Measurements from ENCODE around the gene MYDGF.

Gene MYDGF

GRCh38 chr19:4662812-4663211 lies 7.3 kb downstream of the MYDGF start:
- TF ChIP-seq, protein P1, sequence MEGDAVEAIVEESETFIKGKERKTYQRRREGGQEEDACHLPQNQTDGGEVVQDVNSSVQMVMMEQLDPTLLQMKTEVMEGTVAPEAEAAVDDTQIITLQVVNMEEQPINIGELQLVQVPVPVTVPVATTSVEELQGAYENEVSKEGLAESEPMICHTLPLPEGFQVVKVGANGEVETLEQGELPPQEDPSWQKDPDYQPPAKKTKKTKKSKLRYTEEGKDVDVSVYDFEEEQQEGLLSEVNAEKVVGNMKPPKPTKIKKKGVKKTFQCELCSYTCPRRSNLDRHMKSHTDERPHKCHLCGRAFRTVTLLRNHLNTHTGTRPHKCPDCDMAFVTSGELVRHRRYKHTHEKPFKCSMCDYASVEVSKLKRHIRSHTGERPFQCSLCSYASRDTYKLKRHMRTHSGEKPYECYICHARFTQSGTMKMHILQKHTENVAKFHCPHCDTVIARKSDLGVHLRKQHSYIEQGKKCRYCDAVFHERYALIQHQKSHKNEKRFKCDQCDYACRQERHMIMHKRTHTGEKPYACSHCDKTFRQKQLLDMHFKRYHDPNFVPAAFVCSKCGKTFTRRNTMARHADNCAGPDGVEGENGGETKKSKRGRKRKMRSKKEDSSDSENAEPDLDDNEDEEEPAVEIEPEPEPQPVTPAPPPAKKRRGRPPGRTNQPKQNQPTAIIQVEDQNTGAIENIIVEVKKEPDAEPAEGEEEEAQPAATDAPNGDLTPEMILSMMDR (IDR thresholded peaks at IDR 0.05; ENCODE audit: control insufficient read depth, extremely low read depth, insufficient read depth) = no peak
- DNase-seq (ENCODE audit: low read depth) = no peak
- no peak overlapping the region for H3K4me3 ChIP-seq (ENCODE audit: low read depth, low read length)

GRCh38 chr19:4662020-4662695 lies 8.0 kb downstream of the MYDGF start:
- H3K4me3 ChIP-seq (ENCODE audit: low read depth, low read length) = no peak overlapping the region
- DNase-seq (ENCODE audit: low read depth) = no peak
- TF ChIP-seq, protein P1 (IDR thresholded peaks at IDR 0.05; ENCODE audit: control insufficient read depth, extremely low read depth, insufficient read depth) = no peak

DNA sequence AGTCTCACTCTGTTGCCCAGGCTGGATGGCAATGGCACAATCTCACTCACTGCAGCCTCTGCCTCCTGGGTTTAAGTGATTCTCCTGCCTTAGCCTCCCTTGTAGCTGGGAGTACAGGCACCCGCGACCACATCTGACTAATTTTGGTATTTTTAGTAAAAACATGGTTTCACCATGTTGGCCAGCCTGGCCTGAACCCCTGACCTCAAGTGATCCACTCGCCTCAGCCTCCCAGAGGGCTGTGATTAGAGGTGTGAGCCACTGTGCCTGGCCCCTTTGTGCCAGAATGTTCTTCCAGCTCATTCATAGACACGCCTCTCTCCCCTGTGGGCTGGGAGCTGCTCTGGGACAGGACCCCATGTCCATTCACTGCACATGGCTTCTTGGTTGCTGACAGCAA lies 9.1 kb downstream of the MYDGF start:
- TF ChIP-seq, protein P1 (IDR thresholded peaks at IDR 0.05; ENCODE audit: control insufficient read depth, extremely low read depth, insufficient read depth) = no peak
- no peak overlapping the region for H3K4me3 ChIP-seq (ENCODE audit: low read depth, low read length)

DNA sequence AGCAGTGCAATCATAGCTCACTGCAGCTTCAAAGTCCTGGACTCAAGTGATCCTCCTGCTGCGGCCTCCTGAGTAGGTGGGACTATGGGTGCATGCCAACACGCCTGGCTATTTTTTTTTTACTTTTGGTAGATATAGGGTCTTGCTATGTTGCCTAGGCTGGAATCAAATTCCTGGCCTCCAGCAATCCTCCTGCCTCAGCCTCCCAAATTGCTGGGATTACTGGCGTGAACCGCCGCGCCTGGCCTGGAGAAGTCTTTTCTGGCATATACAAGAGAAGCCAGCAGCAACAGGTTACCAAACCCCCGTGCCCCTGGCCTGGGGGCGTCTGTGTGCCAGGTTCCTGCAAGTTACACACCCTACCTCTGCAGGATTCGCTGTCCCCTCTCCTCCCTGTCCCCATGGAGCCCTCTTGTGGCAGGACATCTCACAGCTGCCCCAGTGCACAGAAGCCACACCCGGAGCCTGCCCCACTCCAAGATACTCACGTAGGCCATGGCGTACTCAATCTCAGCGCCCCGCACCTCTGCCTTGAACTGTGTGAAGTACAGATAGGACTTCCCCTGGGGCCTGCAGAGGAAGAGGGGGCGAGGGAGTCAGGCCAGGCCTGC lies 9.9 kb downstream of the MYDGF start:
- H3K4me3 ChIP-seq (ENCODE audit: low read depth, low read length) = no peak overlapping the region
- TF ChIP-seq, protein P1 (IDR thresholded peaks at IDR 0.05; ENCODE audit: control insufficient read depth, extremely low read depth, insufficient read depth) = peak; percentile 46
- DNase-seq (ENCODE audit: low read depth) = no peak

More for the DNA sequence above, 9.1 kb downstream of the MYDGF start:
- no peak for DNase-seq (ENCODE audit: low read depth)

GRCh38 chr19:4657835-4658234 lies 12.3 kb downstream of the MYDGF start:
- no peak for DNase-seq (ENCODE audit: low read depth)
- H3K4me3 ChIP-seq (ENCODE audit: low read depth, low read length) = no peak overlapping the region
- TF ChIP-seq, protein P1 (IDR thresholded peaks at IDR 0.05; ENCODE audit: control insufficient read depth, extremely low read depth, insufficient read depth) = no peak

GRCh38 chr19:4657262-4657661 lies 12.9 kb downstream of the MYDGF start:
- TF ChIP-seq, protein P1 (IDR thresholded peaks at IDR 0.05; ENCODE audit: control insufficient read depth, extremely low read depth, insufficient read depth) = no peak
- H3K4me3 ChIP-seq (ENCODE audit: low read depth, low read length) = no peak overlapping the region
- no peak for DNase-seq (ENCODE audit: low read depth)
